ENCODE data around the gene TPK1. TPM values are rescaled to one million over a fixed set of nuclear protein-coding genes. Genes with fewer than 3 reads are reported as not detected.

TPK1 gene
- total and polyA plus RNA-seq, 2 of the 13 experiments (the other 11 are each of a cell fraction or from before 2014, with no cell fraction given) = 1.0 to 1.2 TPM

- intact Hi-C loops (cut with micrococcal nuclease; ENCODE audit: unreplicated experiment) (no loop called here), in situ Hi-C loops (cut with HindIII; ENCODE audit: extremely low pct_ligation_motif_present, low pct_unique_long_range_greater_than_20kb) (no loop called here)
- Histone ChIP-seq H2AFZ (ENCODE audit: low read length) (no peak overlapping the region), H3K36me3 (replicated peaks in 1 of 2; ENCODE audit: control insufficient read depth in 1 of 2, insufficient read depth in 2 of 2, low read length in 2 of 2) (no peaks in the 10 kb centered on the region), H4K20me1 (ENCODE audit: insufficient read depth, low read length) (no peaks in the 10 kb centered on the region), H3K4me1 (ENCODE audit: insufficient read depth, low read length) (no peaks in the 10 kb centered on the region), H3K27ac (ENCODE audit: extremely low read length, insufficient read depth, low read length) (no peak overlapping the region), H3K9me3 (ENCODE audit: low read length) (no peaks in the 10 kb centered on the region), H3K9ac (ENCODE audit: insufficient read depth, low read depth, low read length) (no peak overlapping the region), H3K4me2 (ENCODE audit: low read depth, low read length) (no peak overlapping the region), H3K4me3 (replicated peaks in 1 of 3; ENCODE audit: insufficient read depth in 1 of 3, low read depth in 2 of 3, low read length in 3 of 3) (no peak overlapping the region), H3K27me3 (ENCODE audit: control insufficient read depth in 1 of 2, insufficient read depth in 2 of 2, low read length in 2 of 2) (no peaks in the 10 kb centered on the region), H3K79me2 (ENCODE audit: insufficient read depth, low read length) (no peaks in the 10 kb centered on the region)
- CTCF ChIA-PET (ENCODE audit: low intra/inter-chr PET ratio, low total read pairs) = no interaction called here
- POLR2A ChIA-PET = no interaction called here
- WGBS (ENCODE audit: low lambda C conversion rate) = 0% methylated on average over 2 of the region's 2 CpGs
- FAIRE-seq (no peak), ATAC-seq (no peak), DNase-seq (ENCODE audit: low spot score) (no peak)
- BruUV-seq (replicated peaks) = no TSS peak
- TF ChIP-seq PATZ1 (CRISPR knock-in tag; IDR thresholded peaks at IDR 0.05) (no peak), ZNF510 (CRISPR knock-in tag; IDR thresholded peaks at IDR 0.05; ENCODE audit: low read depth) (no peak)
Observed at GRCh38 chr7:144791488-144791887, 44.4 kb downstream of the TPK1 start.

GRCh38 chr7:144787127-144787526 is 48.7 kb downstream of the TPK1 start:
- Histone ChIP-seq H4K20me1 (ENCODE audit: insufficient read depth, low read length) (no peaks in the 10 kb centered on the region), H3K27ac (ENCODE audit: extremely low read length, insufficient read depth, low read length) (no peak overlapping the region), H3K9me3 (ENCODE audit: low read length) (no peaks in the 10 kb centered on the region), H3K36me3 (replicated peaks in 1 of 2; ENCODE audit: control insufficient read depth in 1 of 2, insufficient read depth in 2 of 2, low read length in 2 of 2) (no peaks in the 10 kb centered on the region), H3K4me3 (replicated peaks in 1 of 3; ENCODE audit: insufficient read depth in 1 of 3, low read depth in 2 of 3, low read length in 3 of 3) (no peak overlapping the region), H3K9ac (ENCODE audit: insufficient read depth, low read depth, low read length) (no peak overlapping the region), H3K27me3 (ENCODE audit: control insufficient read depth in 1 of 2, insufficient read depth in 2 of 2, low read length in 2 of 2) (no peaks in the 10 kb centered on the region), H3K79me2 (ENCODE audit: insufficient read depth, low read length) (no peaks in the 10 kb centered on the region), H3K4me2 (ENCODE audit: low read depth, low read length) (no peak overlapping the region), H3K4me1 (ENCODE audit: insufficient read depth, low read length) (no peaks in the 10 kb centered on the region), H2AFZ (ENCODE audit: low read length) (no peak overlapping the region)
- ChIA-PET POLR2A (no interaction called here), CTCF (ENCODE audit: low intra/inter-chr PET ratio, low total read pairs) (no interaction called here)
- in situ Hi-C loops (cut with HindIII; ENCODE audit: extremely low pct_ligation_motif_present, low pct_unique_long_range_greater_than_20kb) = no loop called here
- DNase-seq (ENCODE audit: low spot score) (no peak), FAIRE-seq (no peak), ATAC-seq (no peak)
- intact Hi-C loops (cut with micrococcal nuclease; ENCODE audit: unreplicated experiment) = loop anchor here (2.0 kb wide), 1 partner anchor 60 kb away; no protein-coding TSS in a partner anchor
- no TSS peak for BruUV-seq (replicated peaks)
- 33% methylated on average over 2 of the region's 2 CpGs for WGBS (ENCODE audit: low lambda C conversion rate)
- TF ChIP-seq MBD4 (IDR thresholded peaks at IDR 0.05; ENCODE audit: borderline replicate concordance, low read length) (no peak), ZNF652 (CRISPR knock-in tag; IDR thresholded peaks at IDR 0.05; ENCODE audit: borderline replicate concordance, low read depth) (no peak), SP4 (CRISPR knock-in tag; IDR thresholded peaks at IDR 0.05) (no peak), RFXAP (CRISPR knock-in tag; IDR thresholded peaks at IDR 0.05; ENCODE audit: borderline replicate concordance) (no peak), ZNF430 (CRISPR knock-in tag; IDR thresholded peaks at IDR 0.05) (no peak), ZBTB10 (CRISPR knock-in tag; IDR thresholded peaks at IDR 0.05; ENCODE audit: borderline replicate concordance) (no peak), WIZ (CRISPR knock-in tag; IDR thresholded peaks at IDR 0.05) (no peak), ZSCAN12 (CRISPR knock-in tag; IDR thresholded peaks at IDR 0.05) (no peak), JDP2 (CRISPR knock-in tag; IDR thresholded peaks at IDR 0.05; ENCODE audit: borderline replicate concordance) (no peak), ZNF543 (CRISPR knock-in tag; IDR thresholded peaks at IDR 0.05) (no peak), ZNF512 (CRISPR knock-in tag; IDR thresholded peaks at IDR 0.05) (no peak), DMAP1 (CRISPR knock-in tag; IDR thresholded peaks at IDR 0.05) (no peak)

Measured in HepG2 (cell line).